Activated T-helper 1 cell treated with anti-CD3 and anti-CD28 coated beads, Interleukin-12 subunit alpha, Interleukin-12 subunit beta, Interleukin-2, Interleukin-4 antibody, amounts not matched to agents 30 ng/mL and 10 ng/mL and 1 ng/mL, durations not matched to agents 14 hours and 24 hours and 36 hours (primary cell): Measurements from ENCODE around the gene VWC2L. TPM values are rescaled to one million over a fixed set of nuclear protein-coding genes. Genes with fewer than 3 reads are reported as not detected.

Experiments
- DNase-seq: peaks from one replicate; pipeline ENCODE4 v3.0.0; 2021; ENCODE audit warnings: low spot score
- H3K27ac Mint-ChIP-seq: one replicate; pipeline ENCODE4 v1.8.0; 2021; ENCODE audit warnings: mild to moderate bottlenecking, mixed read lengths
- H3K27me3 Mint-ChIP-seq: one replicate; pipeline ENCODE4 v1.8.0; 2022; ENCODE audit warnings: mild to moderate bottlenecking, moderate library complexity, mixed read lengths; ENCODE audit not compliant: insufficient read depth
- H3K36me3 Mint-ChIP-seq: one replicate; pipeline ENCODE4 v1.8.0; 2021; ENCODE audit warnings: low read depth, mixed read lengths
- H3K4me1 Mint-ChIP-seq: one replicate; pipeline ENCODE4 v1.8.0; 2021; ENCODE audit warnings: low read depth, mixed read lengths
- H3K4me3 Mint-ChIP-seq: one replicate; pipeline ENCODE4 v1.8.0; 2021; ENCODE audit warnings: mild to moderate bottlenecking, moderate library complexity, mixed read lengths
- H3K9me3 Mint-ChIP-seq: one replicate; pipeline ENCODE4 v1.8.0; 2021; ENCODE audit warnings: mixed read lengths
- intact Hi-C: fragments of 100-400 bp; cut with micrococcal nuclease; formaldehyde crosslinking; loops from one replicate; pipeline ENCODE4 v1.15.1; 2024
- total RNA-seq: library from RNA; stranded (reverse); gene quantifications from 2 replicates; pipeline ENCODE4 v1.2.3, GENCODE V29; 2022

VWC2L gene
- total RNA-seq, 1 donor from 2014 or later, result not detected

GRCh38 chr2:214481204-214481603 lies 70.3 kb downstream of the VWC2L start:
- Mint-ChIP-seq H3K4me3 (no peak overlapping the region), H3K4me1 (no peaks in the 10 kb centered on the region), H3K27me3 (no peaks in the 10 kb centered on the region), H3K9me3 (no peaks in the 10 kb centered on the region), H3K27ac (no peak overlapping the region), H3K36me3 (no peaks in the 10 kb centered on the region)
- DNase-seq, result no peak
- intact Hi-C loops, result no loop called here

GRCh38 chr2:214482728-214483127 lies 71.9 kb downstream of the VWC2L start:
- no peak for DNase-seq
- Mint-ChIP-seq H3K4me1 (no peaks in the 10 kb centered on the region), H3K9me3 (no peaks in the 10 kb centered on the region), H3K27me3 (no peaks in the 10 kb centered on the region), H3K27ac (no peak overlapping the region), H3K36me3 (no peaks in the 10 kb centered on the region), H3K4me3 (no peak overlapping the region)
- intact Hi-C loops, result no loop called here

GRCh38 chr2:214484239-214484638 lies 73.4 kb downstream of the VWC2L start:
- Mint-ChIP-seq H3K27ac (no peak overlapping the region), H3K36me3 (no peaks in the 10 kb centered on the region), H3K4me1 (no peaks in the 10 kb centered on the region), H3K9me3 (no peaks in the 10 kb centered on the region), H3K27me3 (no peaks in the 10 kb centered on the region), H3K4me3 (no peak overlapping the region)
- no peak for DNase-seq
- intact Hi-C loops, result no loop called here

- no peak for DNase-seq
- Mint-ChIP-seq H3K4me1 (no peaks in the 10 kb centered on the region), H3K4me3 (no peak overlapping the region), H3K27ac (no peak overlapping the region), H3K9me3 (no peaks in the 10 kb centered on the region), H3K27me3 (no peaks in the 10 kb centered on the region), H3K36me3 (no peaks in the 10 kb centered on the region)
- intact Hi-C loops, result no loop called here
These were observed 73.8 kb downstream of the VWC2L start for GRCh38 chr2:214484701-214485100.

- H3K4me1 Mint-ChIP-seq, result no peaks in the 10 kb centered on the region
- H3K9me3 Mint-ChIP-seq, result peaks cover 3% of the 10 kb centered on the region
These were observed 78.3 kb downstream of the VWC2L start for GRCh38 chr2:214489181-214489580.

GRCh38 chr2:214489702-214490101 lies 78.8 kb downstream of the VWC2L start:
- intact Hi-C loops, result no loop called here
- Mint-ChIP-seq H3K27ac (no peak overlapping the region), H3K27me3 (no peaks in the 10 kb centered on the region), H3K4me1 (no peaks in the 10 kb centered on the region), H3K36me3 (no peaks in the 10 kb centered on the region), H3K4me3 (no peak overlapping the region), H3K9me3 (peaks cover 3% of the 10 kb centered on the region)
- no peak for DNase-seq

More at GRCh38 chr2:214489181-214489580, 78.3 kb downstream of the VWC2L start:
- DNase-seq, result no peak
- Mint-ChIP-seq H3K36me3 (no peaks in the 10 kb centered on the region), H3K27ac (no peak overlapping the region), H3K27me3 (no peaks in the 10 kb centered on the region), H3K4me3 (no peak overlapping the region)
- intact Hi-C loops, result no loop called here

GRCh38 chr2:214492152-214492551 lies 81.3 kb downstream of the VWC2L start:
- intact Hi-C loops, result no loop called here
- no peak overlapping the region for H3K4me3 Mint-ChIP-seq
- no peaks in the 10 kb centered on the region for H3K4me1 Mint-ChIP-seq
- no peak for DNase-seq
- H3K27ac Mint-ChIP-seq, result no peak overlapping the region
- H3K36me3 Mint-ChIP-seq, result no peaks in the 10 kb centered on the region
- H3K27me3 Mint-ChIP-seq, result no peaks in the 10 kb centered on the region
- H3K9me3 Mint-ChIP-seq, result peaks cover 3% of the 10 kb centered on the region

GRCh38 chr2:214492608-214493007 lies 81.8 kb downstream of the VWC2L start:
- no peaks in the 10 kb centered on the region for H3K4me1 Mint-ChIP-seq
- H3K36me3 Mint-ChIP-seq, result no peaks in the 10 kb centered on the region
- peaks cover 3% of the 10 kb centered on the region for H3K9me3 Mint-ChIP-seq
- H3K27ac Mint-ChIP-seq, result no peak overlapping the region
- H3K4me3 Mint-ChIP-seq, result no peak overlapping the region
- intact Hi-C loops, result no loop called here
- DNase-seq, result no peak
- H3K27me3 Mint-ChIP-seq, result no peaks in the 10 kb centered on the region

- Mint-ChIP-seq H3K36me3 (no peaks in the 10 kb centered on the region), H3K9me3 (no peaks in the 10 kb centered on the region), H3K27me3 (no peaks in the 10 kb centered on the region), H3K4me3 (no peak overlapping the region), H3K4me1 (no peaks in the 10 kb centered on the region), H3K27ac (no peak overlapping the region)
- intact Hi-C loops, result no loop called here
- no peak for DNase-seq
These were observed 86.6 kb downstream of the VWC2L start for GRCh38 chr2:214497489-214497888.

GRCh38 chr2:214503568-214503967 lies 92.7 kb downstream of the VWC2L start:
- intact Hi-C loops, result no loop called here
- H3K27me3 Mint-ChIP-seq, result no peaks in the 10 kb centered on the region
- H3K36me3 Mint-ChIP-seq, result no peaks in the 10 kb centered on the region
- H3K27ac Mint-ChIP-seq, result no peak overlapping the region
- H3K4me3 Mint-ChIP-seq, result no peak overlapping the region
- no peaks in the 10 kb centered on the region for H3K9me3 Mint-ChIP-seq
- no peaks in the 10 kb centered on the region for H3K4me1 Mint-ChIP-seq
- no peak for DNase-seq

GRCh38 chr2:214504599-214505376 lies 93.9 kb downstream of the VWC2L start:
- intact Hi-C loops, result no loop called here

GRCh38 chr2:214507032-214507431 lies 96.2 kb downstream of the VWC2L start:
- no peak overlapping the region for H3K4me3 Mint-ChIP-seq
- no peaks in the 10 kb centered on the region for H3K9me3 Mint-ChIP-seq
- H3K36me3 Mint-ChIP-seq, result no peaks in the 10 kb centered on the region
- no peaks in the 10 kb centered on the region for H3K27me3 Mint-ChIP-seq
- H3K4me1 Mint-ChIP-seq, result no peaks in the 10 kb centered on the region
- intact Hi-C loops, result no loop called here
- no peak for DNase-seq
- no peak overlapping the region for H3K27ac Mint-ChIP-seq

More at GRCh38 chr2:214504599-214505376, 93.9 kb downstream of the VWC2L start:
- Mint-ChIP-seq H3K27me3 (no peaks in the 10 kb centered on the region), H3K27ac (no peak overlapping the region), H3K4me3 (no peak overlapping the region), H3K4me1 (no peaks in the 10 kb centered on the region), H3K36me3 (no peaks in the 10 kb centered on the region), H3K9me3 (no peaks in the 10 kb centered on the region)
- DNase-seq, result no peak

GRCh38 chr2:214514704-214515103 lies 103.8 kb downstream of the VWC2L start:
- intact Hi-C loops, result no loop called here
- H3K4me3 Mint-ChIP-seq, result no peak overlapping the region
- H3K27me3 Mint-ChIP-seq, result peaks cover 2% of the 10 kb centered on the region
- no peak overlapping the region for H3K27ac Mint-ChIP-seq
- no peak for DNase-seq
- H3K9me3 Mint-ChIP-seq, result no peaks in the 10 kb centered on the region
- no peaks in the 10 kb centered on the region for H3K36me3 Mint-ChIP-seq
- no peaks in the 10 kb centered on the region for H3K4me1 Mint-ChIP-seq

GRCh38 chr2:214515111-214515510 lies 104.3 kb downstream of the VWC2L start:
- no peak for DNase-seq
- no peak overlapping the region for H3K27ac Mint-ChIP-seq
- H3K36me3 Mint-ChIP-seq, result no peaks in the 10 kb centered on the region
- intact Hi-C loops, result no loop called here
- H3K9me3 Mint-ChIP-seq, result no peaks in the 10 kb centered on the region
- no peak overlapping the region for H3K4me3 Mint-ChIP-seq
- H3K4me1 Mint-ChIP-seq, result no peaks in the 10 kb centered on the region
- H3K27me3 Mint-ChIP-seq, result peaks cover 2% of the 10 kb centered on the region
